Hepatocyte (in vitro differentiated cells): ENCODE data around the gene TAL1.

Experiments used
- EZH2 ChIP-seq: fragments of 200-600 bp; sonication (generic); IDR thresholded peaks from 2 replicates; pipeline ENCODE4 v1.6.1; 2016; ENCODE audit warnings: antibody characterized with exemption, mild to moderate bottlenecking, borderline replicate concordance
- EZH2phosphoT487 ChIP-seq: fragments of 200-600 bp; sonication (generic); IDR thresholded peaks from one replicate; pipeline ENCODE4 v1.6.1; 2018; ENCODE audit warnings: antibody characterized with exemption, mild to moderate bottlenecking, low read depth, moderate library complexity; ENCODE audit not compliant: unreplicated experiment, severe bottlenecking
- TF ChIP-seq, protein P1 (sequence below): fragments of 200-600 bp; sonication (generic); IDR thresholded peaks from 2 replicates; pipeline ENCODE4 v1.5.1; 2016; ENCODE audit warnings: antibody characterized with exemption, mild to moderate bottlenecking; ENCODE audit not compliant: poor library complexity

DNA sequence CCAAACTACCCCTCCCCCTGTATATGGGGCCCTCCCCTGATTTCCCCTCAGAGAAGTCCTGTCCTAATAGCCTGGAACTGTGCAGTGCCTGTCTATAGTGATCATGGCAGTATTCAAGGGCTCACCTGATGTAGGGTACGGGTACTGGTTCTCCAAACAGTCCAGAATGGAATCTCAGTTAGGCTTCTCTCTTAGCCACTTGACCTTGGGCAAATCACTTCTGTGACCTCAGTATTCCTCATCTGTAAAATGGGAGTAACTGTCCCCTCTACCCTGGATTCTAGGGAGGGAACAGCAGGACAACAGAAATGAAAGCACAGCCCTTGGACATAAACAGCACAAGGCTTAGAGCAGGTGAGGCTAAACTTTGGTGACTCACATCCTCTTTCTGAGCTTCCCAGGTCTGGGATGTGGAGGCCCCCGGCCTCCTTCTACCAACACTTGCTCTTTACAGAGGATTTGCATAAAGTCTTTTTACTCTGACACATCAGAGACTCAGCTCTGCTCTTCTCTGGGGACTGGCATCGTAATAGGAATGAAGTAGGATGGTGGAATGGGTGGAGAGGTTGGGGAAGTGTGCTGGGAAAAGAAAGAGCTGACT, 22.2 kb downstream of the TAL1 start:
- TF ChIP-seq, protein P1, sequence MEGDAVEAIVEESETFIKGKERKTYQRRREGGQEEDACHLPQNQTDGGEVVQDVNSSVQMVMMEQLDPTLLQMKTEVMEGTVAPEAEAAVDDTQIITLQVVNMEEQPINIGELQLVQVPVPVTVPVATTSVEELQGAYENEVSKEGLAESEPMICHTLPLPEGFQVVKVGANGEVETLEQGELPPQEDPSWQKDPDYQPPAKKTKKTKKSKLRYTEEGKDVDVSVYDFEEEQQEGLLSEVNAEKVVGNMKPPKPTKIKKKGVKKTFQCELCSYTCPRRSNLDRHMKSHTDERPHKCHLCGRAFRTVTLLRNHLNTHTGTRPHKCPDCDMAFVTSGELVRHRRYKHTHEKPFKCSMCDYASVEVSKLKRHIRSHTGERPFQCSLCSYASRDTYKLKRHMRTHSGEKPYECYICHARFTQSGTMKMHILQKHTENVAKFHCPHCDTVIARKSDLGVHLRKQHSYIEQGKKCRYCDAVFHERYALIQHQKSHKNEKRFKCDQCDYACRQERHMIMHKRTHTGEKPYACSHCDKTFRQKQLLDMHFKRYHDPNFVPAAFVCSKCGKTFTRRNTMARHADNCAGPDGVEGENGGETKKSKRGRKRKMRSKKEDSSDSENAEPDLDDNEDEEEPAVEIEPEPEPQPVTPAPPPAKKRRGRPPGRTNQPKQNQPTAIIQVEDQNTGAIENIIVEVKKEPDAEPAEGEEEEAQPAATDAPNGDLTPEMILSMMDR = no peak
- TF ChIP-seq EZH2phosphoT487 (no peak), EZH2 (no peak)
